Measurements from ENCODE around the gene SPO11.

SPO11 gene

DNA sequence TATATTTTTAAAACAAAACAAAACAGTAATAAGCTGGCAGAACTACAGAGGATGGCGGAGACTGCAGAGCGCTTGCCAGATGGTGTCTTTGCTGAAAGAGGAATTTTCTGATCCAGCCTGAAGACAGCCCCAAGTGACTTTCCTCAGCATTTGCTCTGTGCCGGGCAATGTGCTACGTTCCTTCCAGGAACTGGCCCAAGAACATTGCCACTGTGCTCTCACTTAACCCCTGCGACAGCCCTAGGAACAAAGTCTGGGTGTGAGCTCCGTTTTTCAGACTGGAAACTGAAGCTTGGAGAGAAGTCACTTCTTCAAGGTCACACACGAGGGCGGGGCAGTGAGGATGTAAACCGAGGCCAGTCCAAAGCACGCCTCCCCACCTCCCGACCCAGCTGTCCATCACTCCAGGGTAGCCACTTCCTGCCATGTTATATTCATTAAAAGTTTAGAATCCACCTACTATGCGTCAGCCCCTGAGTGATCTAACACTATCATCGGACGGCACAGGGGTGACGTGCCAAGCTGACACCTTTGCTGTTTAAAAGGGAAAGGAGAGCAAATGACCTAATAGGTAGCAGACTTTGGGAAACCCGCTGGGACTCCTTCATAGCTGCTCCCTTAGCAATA, 40.8 kb upstream of the SPO11 start:
- TF ChIP-seq, protein P1, sequence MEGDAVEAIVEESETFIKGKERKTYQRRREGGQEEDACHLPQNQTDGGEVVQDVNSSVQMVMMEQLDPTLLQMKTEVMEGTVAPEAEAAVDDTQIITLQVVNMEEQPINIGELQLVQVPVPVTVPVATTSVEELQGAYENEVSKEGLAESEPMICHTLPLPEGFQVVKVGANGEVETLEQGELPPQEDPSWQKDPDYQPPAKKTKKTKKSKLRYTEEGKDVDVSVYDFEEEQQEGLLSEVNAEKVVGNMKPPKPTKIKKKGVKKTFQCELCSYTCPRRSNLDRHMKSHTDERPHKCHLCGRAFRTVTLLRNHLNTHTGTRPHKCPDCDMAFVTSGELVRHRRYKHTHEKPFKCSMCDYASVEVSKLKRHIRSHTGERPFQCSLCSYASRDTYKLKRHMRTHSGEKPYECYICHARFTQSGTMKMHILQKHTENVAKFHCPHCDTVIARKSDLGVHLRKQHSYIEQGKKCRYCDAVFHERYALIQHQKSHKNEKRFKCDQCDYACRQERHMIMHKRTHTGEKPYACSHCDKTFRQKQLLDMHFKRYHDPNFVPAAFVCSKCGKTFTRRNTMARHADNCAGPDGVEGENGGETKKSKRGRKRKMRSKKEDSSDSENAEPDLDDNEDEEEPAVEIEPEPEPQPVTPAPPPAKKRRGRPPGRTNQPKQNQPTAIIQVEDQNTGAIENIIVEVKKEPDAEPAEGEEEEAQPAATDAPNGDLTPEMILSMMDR (conservative IDR thresholded peaks at IDR 0.05): no peak
- H3K27ac ChIP-seq: no peak overlapping the region

DNA sequence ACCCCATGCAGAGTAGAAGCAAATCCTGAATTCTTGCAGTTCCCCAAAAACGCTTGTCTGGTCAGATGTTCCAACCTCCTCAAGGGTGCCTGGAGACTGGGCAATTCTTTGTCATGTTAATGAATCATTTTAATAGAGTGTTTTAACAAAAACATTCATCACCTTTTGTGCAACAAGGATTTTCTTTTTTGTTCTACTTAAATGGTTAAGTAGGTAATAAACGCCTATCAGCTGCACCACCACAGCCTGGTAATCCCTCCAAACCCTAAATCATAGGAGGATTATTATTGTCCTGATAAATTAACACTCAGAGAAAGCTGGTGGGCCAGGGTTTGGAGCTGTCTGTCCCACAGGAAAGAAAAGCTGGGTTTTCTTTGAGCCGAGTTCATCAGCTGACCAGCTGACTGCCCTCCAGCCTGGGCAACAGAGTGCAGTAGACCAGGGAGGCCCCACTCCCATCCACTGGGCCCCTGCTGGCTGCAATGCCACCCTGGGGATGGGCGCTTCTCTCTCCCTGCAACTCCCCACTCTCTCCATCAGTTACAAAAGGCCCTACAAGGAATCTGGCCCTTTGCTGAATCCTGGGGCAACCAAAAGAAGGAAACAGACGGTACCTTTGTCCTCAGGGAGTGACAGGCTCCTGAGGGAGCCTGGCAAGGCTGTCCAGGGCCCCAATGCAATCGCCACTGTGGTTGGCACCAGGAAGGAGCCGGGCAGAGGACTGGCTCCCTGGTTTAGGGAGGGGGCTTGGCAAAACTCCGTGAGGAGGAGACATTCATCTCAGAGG, 40.0 kb upstream of the SPO11 start:
- TF ChIP-seq, protein P1 (conservative IDR thresholded peaks at IDR 0.05): no peak
- no peak overlapping the region for H3K27ac ChIP-seq

DNA sequence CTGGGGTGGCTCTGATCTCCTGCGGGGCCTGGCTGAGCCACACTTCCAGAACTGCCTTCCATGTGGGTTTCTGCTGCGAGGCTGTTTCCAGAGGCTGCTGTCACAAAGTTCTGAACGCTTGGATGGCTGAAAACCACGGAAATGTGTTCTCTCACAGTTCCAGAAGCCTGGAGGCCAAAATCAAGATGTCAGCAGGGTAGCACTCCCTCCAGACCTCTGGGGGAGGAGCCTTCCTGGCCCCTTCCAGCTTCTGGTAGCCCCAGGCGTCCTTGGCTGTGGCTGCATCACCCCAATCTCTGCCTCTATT, 39.5 kb upstream of the SPO11 start:
- TF ChIP-seq, protein P1 (conservative IDR thresholded peaks at IDR 0.05): no peak
- H3K27ac ChIP-seq: no peak overlapping the region

DNA sequence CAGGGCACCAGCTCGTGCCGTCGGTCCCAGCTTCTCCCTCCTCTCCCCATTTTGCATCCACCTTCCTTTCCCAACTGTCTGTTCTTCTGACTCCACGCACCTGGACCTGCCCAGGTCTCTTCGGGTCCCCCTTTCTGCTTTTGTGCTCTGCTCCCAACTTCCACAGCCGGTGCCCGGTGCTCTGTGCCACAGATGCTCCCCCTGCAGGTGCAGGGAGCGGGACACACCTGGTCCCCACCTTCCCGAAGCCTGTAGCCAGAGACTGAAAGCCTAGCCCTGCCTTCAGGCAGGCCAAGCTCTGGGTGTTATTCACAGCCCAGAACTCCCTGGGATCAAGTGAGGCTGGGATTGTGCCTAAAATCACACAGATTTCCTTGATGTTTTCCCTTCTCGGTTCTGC, 38.6 kb upstream of the SPO11 start:
- TF ChIP-seq, protein P1 (conservative IDR thresholded peaks at IDR 0.05): peak; percentile 37; the same call in 1 of the 2 replicates
- H3K27ac ChIP-seq: no peak overlapping the region

DNA sequence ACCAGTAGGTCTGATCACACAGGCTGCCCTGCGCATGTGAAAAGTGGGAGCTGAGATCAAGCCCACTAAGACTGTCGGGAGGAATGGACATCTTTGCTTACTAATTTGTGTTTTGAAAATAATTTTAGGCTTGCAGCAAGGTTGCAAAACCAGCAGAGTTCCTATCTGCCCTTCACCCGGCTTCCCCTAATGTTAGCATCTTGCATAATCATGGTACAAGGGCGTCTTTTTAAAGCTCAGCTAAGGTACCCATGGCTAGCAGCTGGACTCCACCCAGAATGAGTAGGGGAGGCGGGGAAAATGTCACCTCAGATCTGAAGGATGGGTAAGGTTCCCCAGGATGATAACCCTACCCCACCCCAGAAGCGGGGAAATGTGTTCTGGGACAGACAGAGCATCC, 37.9 kb upstream of the SPO11 start:
- H3K27ac ChIP-seq: no peak overlapping the region
- TF ChIP-seq, protein P1 (conservative IDR thresholded peaks at IDR 0.05): no peak

DNA sequence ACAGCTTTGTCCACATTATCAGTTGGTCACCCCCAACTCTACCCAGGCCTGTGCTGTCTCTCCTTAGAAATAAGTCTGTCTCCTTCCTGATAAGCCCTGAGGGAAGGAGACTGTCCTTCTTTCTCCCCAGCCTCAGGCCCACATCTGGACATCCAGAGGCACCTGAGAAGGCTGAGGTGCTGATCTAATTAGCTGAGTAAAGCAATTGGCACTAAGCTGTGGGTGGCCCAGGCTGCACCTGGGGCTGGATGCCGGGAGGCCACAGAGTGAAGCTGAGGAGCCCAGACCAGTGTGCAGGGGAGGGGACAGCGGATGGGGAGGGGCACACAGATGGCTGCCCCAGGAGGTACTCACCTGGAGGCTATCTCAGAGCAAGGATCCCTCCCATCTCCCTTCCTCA, 37.0 kb upstream of the SPO11 start:
- no peak overlapping the region for H3K27ac ChIP-seq
- TF ChIP-seq, protein P1 (conservative IDR thresholded peaks at IDR 0.05): no peak

DNA sequence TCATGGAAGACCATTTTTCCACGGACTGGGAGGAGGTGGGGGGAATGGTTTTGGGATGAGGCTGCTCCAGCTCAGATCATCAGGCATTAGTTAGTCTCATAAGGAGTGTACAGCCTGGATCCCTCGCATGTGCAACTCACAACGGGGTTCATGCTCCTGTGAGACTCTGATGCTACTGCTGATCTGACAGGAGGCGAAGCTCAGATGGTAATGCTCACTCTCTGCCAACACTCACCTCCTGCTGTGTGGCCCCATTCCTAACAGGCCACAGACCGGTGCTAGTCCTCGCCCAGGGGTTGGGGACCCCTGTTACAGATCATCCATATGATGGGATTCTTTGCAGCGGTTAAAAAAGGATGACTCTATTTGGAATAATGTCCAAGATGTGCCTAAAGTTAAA, 35.6 kb upstream of the SPO11 start:
- no peak overlapping the region for H3K27ac ChIP-seq
- TF ChIP-seq, protein P1 (conservative IDR thresholded peaks at IDR 0.05): no peak

All from VCaP (cell line).